HTERT RPE-1 (cell line): ENCODE results near the gene GREB1.

Experiments used
- in situ Hi-C: fragments of 300-500 bp; cut with MboI; formaldehyde crosslinking; loops from 4 replicates; pipeline ENCODE4 v1.14.3; 2020; ENCODE audit warnings: low sequenced_read_pairs

Gene GREB1

GRCh38 chr2:11508279-11508678, 25.6 kb upstream of the GREB1 start:
- in situ Hi-C loops = no loop called here

DNA sequence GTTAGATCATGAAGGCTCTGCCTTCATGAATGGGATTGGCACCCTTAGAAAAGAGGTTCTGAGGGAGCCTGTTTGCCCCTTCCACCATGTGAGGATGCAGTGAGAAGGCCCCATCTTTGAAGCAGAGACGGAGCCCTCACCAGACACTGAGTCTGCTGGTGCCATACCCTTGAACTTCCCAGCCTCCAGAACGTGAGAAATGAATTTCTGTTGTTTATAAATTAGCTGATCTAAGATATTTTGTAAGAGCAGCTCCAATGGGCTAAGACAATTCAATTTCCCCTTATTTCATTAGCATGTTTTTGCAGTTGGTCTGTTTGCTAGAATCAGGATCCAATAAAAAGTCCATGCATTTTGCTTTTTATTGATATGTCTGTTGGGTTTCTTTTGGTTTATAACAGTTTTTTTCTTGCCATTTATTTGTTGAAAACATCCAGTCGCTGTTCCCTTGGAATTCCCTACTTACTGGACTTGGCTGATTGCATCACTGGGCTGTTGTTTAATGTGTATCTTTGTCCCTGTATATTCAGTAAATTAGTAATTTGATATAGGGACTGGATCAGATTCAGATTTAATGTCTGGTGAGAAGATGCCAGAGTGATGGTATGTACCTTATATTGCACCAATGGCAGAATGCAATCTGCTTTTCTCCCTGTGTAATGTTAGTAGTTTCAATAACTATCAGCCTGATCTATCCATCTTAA, 24.0 kb upstream of the GREB1 start:
- in situ Hi-C loops = no loop called here

GRCh38 chr2:11512431-11512830, 21.4 kb upstream of the GREB1 start:
- in situ Hi-C loops = no loop called here

DNA sequence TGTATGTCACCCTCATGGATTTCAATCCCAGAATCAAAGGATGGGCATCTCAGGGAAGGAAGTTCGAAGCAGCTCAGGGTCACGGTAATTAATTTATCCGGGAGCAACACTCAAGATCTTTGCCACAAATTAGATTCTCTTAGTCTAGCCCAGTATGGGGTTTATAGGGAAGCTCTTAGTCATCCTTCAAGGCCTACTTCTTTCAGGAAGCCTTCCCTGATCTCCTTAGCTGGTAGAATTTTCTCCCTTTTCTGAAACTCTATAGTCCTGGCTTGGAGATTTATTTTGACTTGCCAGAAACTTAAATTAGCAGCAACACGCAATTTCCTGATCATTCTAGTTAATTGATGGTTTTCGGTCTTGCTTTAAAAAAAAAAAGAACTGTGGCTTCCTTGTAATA, 20.5 kb upstream of the GREB1 start:
- in situ Hi-C loops = no loop called here

DNA sequence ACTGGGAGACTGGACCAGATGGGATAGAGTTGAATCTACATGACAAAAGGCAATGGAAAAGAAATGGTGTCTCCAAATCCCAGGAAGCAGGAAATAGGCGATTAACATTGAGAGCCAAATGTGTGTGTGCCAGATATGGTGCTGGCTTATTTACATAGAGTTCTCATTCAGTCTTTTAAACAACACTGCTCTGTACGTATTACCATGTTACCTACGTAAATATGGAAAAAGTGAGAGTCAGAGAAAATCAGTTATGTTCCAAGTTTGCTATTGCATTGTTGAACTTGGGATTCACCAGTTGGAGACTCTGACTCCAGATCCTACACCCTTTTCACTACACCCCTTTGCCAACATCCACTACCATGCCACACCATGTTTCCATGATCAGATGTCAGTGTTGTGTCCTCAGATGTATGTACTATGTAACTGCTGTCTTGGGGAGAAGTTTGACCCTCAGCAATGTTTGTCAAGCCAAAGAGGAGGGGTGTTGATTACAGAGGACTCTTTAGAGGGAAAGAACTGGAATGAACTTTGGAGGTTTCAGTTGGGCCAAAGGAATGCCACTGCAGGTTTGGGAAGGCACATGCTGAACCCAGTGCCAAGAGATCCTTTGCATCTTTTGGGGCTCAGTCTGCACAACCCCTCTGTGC, 19.6 kb upstream of the GREB1 start:
- in situ Hi-C loops = no loop called here

DNA sequence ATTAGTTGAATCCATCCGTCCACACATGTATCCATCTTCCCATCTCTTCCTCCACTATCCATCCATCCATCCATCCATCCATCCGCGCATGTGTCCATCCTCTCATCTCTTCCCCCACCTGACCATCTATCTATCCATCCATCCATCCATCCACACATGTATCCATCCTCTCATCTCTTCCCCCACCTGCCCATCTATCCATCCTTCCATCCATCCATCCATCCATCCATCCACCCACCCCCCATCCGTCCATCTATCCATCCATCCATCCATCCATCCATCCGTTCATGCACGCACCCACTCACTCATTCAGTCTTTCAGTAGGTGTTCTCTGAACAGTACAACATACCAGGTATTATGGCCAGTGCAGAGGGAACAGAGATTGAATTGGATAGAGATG, 18.9 kb upstream of the GREB1 start:
- in situ Hi-C loops = no loop called here

GRCh38 chr2:11515490-11515981, 18.3 kb upstream of the GREB1 start:
- in situ Hi-C loops = no loop called here

DNA sequence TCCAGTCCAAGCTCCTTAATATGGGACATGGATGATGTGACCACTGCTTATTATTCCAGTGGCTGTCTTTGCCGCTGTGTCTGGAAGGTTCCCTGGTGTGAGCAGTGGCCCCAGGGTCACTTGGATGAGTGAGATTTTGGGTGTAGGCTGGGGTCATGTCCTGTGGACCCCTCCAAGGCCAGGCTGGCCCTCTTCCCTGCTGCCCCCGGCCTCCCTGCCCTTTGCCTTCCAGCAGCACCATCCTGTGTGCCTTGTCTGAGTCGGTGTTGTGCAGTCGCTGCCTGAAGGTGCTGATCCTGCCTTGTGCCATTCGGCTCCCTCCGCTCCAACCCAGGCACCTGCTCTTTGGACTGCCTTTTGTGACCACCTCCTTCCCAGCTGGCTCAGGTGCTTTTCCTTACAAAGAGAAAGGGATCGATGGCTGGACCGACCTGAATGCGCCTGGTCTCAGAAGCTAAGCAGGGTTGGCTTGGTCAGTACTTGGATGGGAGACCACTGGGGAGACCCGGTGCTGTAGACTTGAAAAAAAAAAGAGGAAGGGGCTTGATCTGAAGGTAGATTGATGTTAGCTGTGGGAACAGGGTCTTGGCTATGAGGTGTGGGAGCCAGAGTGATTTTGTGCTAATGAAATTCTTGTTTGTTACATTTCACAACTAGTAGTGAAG, 16.7 kb upstream of the GREB1 start:
- in situ Hi-C loops = no loop called here

DNA sequence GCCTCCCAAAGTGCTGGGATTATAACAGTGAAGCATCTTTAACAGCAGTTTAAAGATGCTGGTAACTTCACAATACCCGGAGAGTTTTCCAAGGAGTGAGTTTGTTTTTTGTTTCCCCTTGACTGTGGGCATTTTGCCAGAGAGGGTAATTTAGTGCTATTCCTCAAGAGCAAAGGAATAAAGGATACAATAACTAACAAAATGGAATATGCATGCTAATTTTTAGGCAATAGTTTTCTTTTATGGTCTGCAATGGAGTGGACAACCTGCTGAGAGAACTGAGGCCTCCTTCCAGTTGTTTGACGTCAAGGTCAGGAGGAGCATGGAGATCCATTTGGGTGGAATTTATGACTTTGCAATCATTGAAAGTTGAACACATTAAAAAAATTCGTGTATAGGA, 15.9 kb upstream of the GREB1 start:
- in situ Hi-C loops = no loop called here

- in situ Hi-C loops = no loop called here
These were observed 13.7 kb upstream of the GREB1 start for GRCh38 chr2:11520092-11520693.

GRCh38 chr2:11521775-11522174, 12.1 kb upstream of the GREB1 start:
- in situ Hi-C loops = no loop called here

DNA sequence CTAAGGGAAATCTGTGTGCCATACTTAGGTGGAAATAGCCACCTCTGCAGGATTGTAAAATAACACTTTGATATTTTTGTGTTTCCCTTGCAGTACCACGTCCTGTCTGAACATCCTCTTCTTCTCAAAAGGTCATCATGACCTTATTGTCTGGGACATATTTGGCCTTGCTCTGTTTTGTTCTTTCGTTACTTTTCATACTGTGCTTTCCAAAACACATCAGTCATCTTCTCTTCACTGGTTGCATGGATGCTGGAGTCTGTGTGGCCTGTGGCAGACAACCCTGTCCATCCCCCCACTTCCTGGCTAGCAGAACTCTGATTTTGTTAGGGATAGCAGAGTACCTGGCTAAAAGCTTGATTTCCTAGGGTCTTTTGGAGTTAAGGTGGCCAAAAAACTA, 9.4 kb upstream of the GREB1 start:
- in situ Hi-C loops = no loop called here

DNA sequence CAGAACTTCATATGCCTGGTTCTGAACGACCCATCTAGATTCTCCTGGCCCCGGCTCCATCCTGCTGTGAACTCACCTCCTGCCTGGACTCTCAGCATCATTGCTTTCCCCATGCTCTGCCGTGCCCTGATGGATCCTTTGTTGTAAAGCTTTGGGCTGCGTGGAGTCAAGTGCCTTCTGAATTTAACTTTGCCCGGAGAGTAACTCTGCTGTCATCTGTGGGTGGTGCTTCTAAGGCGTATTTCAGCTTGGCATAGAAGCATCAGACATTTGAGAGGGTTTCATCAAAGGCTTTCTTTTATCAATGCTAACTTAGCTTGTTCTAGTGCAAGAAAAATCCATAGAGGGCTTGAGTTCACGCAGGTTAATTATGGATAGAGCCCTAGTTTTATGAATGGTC, 8.1 kb upstream of the GREB1 start:
- in situ Hi-C loops = no loop called here

DNA sequence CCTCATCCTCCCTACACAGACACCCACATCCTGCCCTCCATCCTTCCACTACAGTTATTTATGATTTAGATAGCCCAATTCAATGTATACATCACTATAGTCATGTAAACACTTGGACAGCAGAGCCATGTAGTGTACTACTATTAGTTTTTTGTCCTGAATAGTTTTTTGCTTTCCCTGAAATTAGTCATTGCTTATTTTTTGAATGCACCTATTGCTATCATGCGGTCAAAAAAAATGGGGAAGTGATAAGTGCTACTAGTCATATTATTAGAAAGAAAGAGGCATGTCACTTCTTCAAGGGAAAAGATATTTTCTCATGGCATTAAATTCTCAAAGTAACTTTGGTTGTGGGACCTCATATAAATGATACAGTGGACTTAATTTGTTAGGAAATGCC, 6.8 kb upstream of the GREB1 start:
- in situ Hi-C loops = no loop called here

DNA sequence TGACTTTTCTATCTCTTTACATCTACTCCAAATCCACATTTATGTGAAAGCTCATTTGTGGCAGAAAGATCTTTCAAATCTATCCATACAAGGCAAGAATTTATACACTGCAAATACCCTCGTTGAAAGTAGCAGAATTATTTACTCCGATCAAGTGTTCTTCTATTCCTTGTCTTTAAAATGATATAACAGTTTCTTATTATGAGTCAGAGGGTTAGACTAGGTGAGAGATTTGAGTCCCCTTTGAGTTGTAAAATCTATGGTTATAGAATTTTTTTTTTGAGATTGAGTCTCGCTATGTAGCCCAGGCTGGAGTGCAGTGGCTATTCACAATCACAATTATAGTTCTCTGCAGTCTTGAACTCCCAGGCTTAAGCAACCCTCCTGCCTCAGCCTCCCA, 5.6 kb upstream of the GREB1 start:
- in situ Hi-C loops = no loop called here

- in situ Hi-C loops = no loop called here
These were observed 2.9 kb upstream of the GREB1 start for GRCh38 chr2:11530864-11531465.

DNA sequence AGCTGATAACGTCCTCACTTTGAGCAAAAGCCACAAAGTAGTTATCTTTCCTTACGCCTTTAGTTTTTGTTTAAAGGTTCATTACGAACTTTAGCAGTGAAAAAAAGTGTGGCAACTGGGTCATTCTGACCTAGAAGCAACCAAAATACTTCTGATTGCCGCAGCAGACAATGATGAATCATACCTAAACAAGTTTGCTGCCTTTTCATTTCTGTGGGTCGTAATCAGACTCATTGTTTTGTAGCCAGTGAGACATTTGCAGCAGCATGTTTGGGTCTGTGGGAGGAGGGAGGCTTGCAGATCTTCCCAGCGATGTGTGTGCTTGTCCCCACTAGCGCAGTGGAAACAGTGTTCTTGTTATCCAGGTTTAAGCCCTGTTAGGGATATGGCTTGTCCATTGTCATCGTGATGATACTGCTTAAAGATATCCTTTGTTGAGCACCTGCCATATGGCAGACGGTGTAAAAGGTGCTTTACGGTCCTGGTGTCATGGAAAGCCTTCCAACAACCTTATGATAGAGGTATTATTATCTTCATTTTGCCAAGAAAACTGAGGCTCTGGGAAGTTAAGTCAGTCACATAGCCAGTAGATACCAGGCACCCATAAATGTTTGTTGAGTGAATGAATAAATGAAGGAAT, 1.3 kb upstream of the GREB1 start:
- in situ Hi-C loops = no loop called here

- in situ Hi-C loops = no loop called here
These were observed 363 bp downstream of the GREB1 start for GRCh38 chr2:11534071-11534745.

GRCh38 chr2:11534746-11535484, 1.1 kb downstream of the GREB1 start:
- in situ Hi-C loops = no loop called here

DNA sequence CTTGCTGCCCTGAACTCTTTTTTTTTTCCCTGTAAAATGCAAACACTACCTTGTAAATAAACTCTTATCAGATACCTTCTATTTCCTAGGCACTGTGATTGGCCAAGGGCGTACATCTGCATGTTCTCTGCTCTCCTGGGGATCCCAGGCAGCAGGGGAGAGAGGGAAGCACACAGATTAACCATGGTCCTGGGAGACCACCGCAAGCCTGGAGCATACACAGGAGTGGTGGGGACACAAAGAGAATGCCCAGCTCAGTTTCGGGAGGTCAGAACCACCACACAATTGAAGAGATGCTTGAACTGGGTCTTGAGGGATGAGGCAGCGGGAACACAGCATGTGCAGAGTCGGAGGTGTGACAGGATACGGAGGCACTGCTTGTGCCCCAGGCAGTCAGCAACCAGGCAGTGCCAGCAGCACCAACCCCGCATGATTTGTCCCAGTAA, 2.1 kb downstream of the GREB1 start:
- in situ Hi-C loops = no loop called here
